MM.1S (cell line): ENCODE results near the gene ANKS6.

Source experiments
- CTCF ChIP-seq: fragments of 300-600 bp; sonication (generic); IDR thresholded peaks from 2 replicates; pipeline ENCODE4 v1.5.1; 2016; ENCODE audit warnings: antibody characterized with exemption, low read length, mixed read lengths
- EZH2 ChIP-seq: fragments of 300-600 bp; sonication (generic); optimal IDR thresholded peaks from 2 replicates; pipeline ENCODE3; 2017; ENCODE audit warnings: low read depth, mild to moderate bottlenecking, antibody characterized with exemption, low read length, mixed read lengths

- TF ChIP-seq EZH2 (no peak), CTCF (no peak)
Observed at GRCh38 chr9:98719055-98719454, 77.3 kb downstream of the ANKS6 start.
